IMR-90 (cell line): ENCODE results near the gene KCNH6. TPM values are rescaled to one million over a fixed set of nuclear protein-coding genes. Genes with fewer than 3 reads are reported as not detected.

Source experiments
- ATAC-seq: fragments of 200-7000 bp; cut with Tn5 transposase; 2 replicates; pipeline ENCODE4 v1.9.1; 2020; ENCODE audit warnings: low read depth, mild to moderate bottlenecking, moderate library complexity
- BruUV-seq: library from RNA; stranded (reverse); fragments of 400-500 nt; replicated peaks from 2 replicates; lab custom pipeline; 2021; lab: Mats Ljungman, UMichigan
- CTCF ChIA-PET: fragments of 300-600 bp; formaldehyde crosslinking; extraction: SDS; loops from one replicate; lab custom pipeline; 2021; ENCODE audit warnings: antibody characterized with exemption; lab: Yijun Ruan, JAX
- POLR2A ChIA-PET: fragments of 300-600 bp; sonication (Branson Sonifier 250); formaldehyde crosslinking; loops from one replicate; lab custom pipeline; 2022; ENCODE audit warnings: antibody characterized with exemption; ENCODE audit not compliant: unreplicated experiment; lab: Charles Lee
- DNase-seq: peaks from one replicate; pipeline ENCODE4 v3.0.0; 2013
- H2AFZ ChIP-seq: replicated peaks from 2 replicates; pipeline ENCODE3; 2013; ENCODE audit warnings: low read length, mild to moderate bottlenecking; ENCODE audit not compliant: poor library complexity
- H2AK5ac ChIP-seq: 2 replicates; pipeline ENCODE4 v1.6.1; 2013; ENCODE audit warnings: low read depth, low read length, inconsistent platforms
- H2AK9ac ChIP-seq: replicated peaks from 2 replicates; pipeline ENCODE3; 2013; ENCODE audit warnings: mild to moderate bottlenecking, low read depth, low read length, moderate library complexity; ENCODE audit not compliant: poor library complexity
- H2BK120ac ChIP-seq: 2 replicates; pipeline ENCODE4 v1.6.1; 2013; ENCODE audit warnings: low read depth, low read length, inconsistent platforms
- H2BK15ac ChIP-seq: 3 replicates; pipeline ENCODE4 v1.6.1; 2013; ENCODE audit warnings: low read depth, low read length, inconsistent platforms
- H2BK20ac ChIP-seq: 2 replicates; pipeline ENCODE4 v1.6.1; 2013; ENCODE audit warnings: low read depth, mild to moderate bottlenecking, inconsistent platforms, low read length, moderate library complexity
- H2BK5ac ChIP-seq: 2 replicates; pipeline ENCODE4 v1.6.1; 2013; ENCODE audit warnings: mild to moderate bottlenecking, low read depth, low read length, inconsistent platforms; ENCODE audit not compliant: poor library complexity, severe bottlenecking
- H3K14ac ChIP-seq: replicated peaks from 2 replicates; pipeline ENCODE4 v1.6.1; 2013; ENCODE audit warnings: low read depth, low read length, inconsistent platforms
- H3K18ac ChIP-seq: 2 replicates; pipeline ENCODE4 v1.6.1; 2013; ENCODE audit warnings: low read depth, low read length, control low read depth
- H3K23ac ChIP-seq: 2 replicates; pipeline ENCODE4 v1.6.1; 2013; ENCODE audit warnings: low read depth, low read length, inconsistent platforms
- H3K27ac ChIP-seq: 2 replicates; pipeline ENCODE4 v1.5.1; 2013; ENCODE audit warnings: mild to moderate bottlenecking, control low read depth, low read length; ENCODE audit not compliant: insufficient read depth
- H3K27me3 ChIP-seq: 2 replicates; pipeline ENCODE4 v1.6.1; 2013; ENCODE audit warnings: low read length; ENCODE audit not compliant: control insufficient read depth, insufficient read depth
- H3K36me3 ChIP-seq: 2 replicates; pipeline ENCODE4 v1.6.1; 2013; ENCODE audit warnings: low read length, mixed read lengths; ENCODE audit not compliant: control insufficient read depth, insufficient read depth
- H3K4ac ChIP-seq: 2 replicates; pipeline ENCODE4 v1.6.1; 2013; ENCODE audit warnings: low read depth, low read length, inconsistent platforms
- H3K4me1 ChIP-seq: 2 replicates; pipeline ENCODE4 v1.6.1; 2013; ENCODE audit warnings: low read length, mixed read lengths; ENCODE audit not compliant: control insufficient read depth, insufficient read depth
- H3K4me2 ChIP-seq: 2 replicates; pipeline ENCODE4 v1.6.1; 2013; ENCODE audit warnings: low read depth, mild to moderate bottlenecking, control low read depth, low read length, moderate library complexity
- H3K4me3 ChIP-seq: 2 replicates; pipeline ENCODE4 v1.5.1; 2013; ENCODE audit warnings: low read depth, mild to moderate bottlenecking, control low read depth, low read length, moderate library complexity; ENCODE audit not compliant: insufficient read depth
- H3K56ac ChIP-seq: 2 replicates; pipeline ENCODE4 v1.6.1; 2013; ENCODE audit warnings: low read length, inconsistent platforms; ENCODE audit not compliant: insufficient read depth; ENCODE audit errors: extremely low read depth
- H3K79me1 ChIP-seq, 2 experiments: 2 replicates each; pipeline ENCODE4 v1.6.1; 2013; ENCODE audit warnings: low read length in 2 of 2, inconsistent platforms in 1 of 2, low read depth in 1 of 2
- H3K9ac ChIP-seq: 2 replicates; pipeline ENCODE4 v1.6.1; 2013; ENCODE audit warnings: low read depth, low read length, control low read depth
- H3K9me1 ChIP-seq: 2 replicates; pipeline ENCODE4 v1.6.1; 2013; ENCODE audit warnings: low read length, inconsistent platforms; ENCODE audit not compliant: insufficient read depth
- H3K9me3 ChIP-seq: 2 replicates; pipeline ENCODE4 v1.6.1; 2013; ENCODE audit warnings: low read length; ENCODE audit not compliant: control insufficient read depth, insufficient read depth
- H4K20me1 ChIP-seq: 2 replicates; pipeline ENCODE4 v1.6.1; 2013; ENCODE audit warnings: low read length, inconsistent platforms; ENCODE audit not compliant: insufficient read depth
- H4K5ac ChIP-seq: 2 replicates; pipeline ENCODE4 v1.6.1; 2013; ENCODE audit warnings: mild to moderate bottlenecking, low read depth, low read length, control low read depth
- H4K8ac ChIP-seq, 2 experiments: 2 replicates each; pipeline ENCODE4 v1.6.1; 2013; ENCODE audit warnings: low read depth in 2 of 2, low read length in 2 of 2, control low read depth in 1 of 2, inconsistent platforms in 1 of 2
- H4K91ac ChIP-seq: 2 replicates; pipeline ENCODE4 v1.6.1; 2013; ENCODE audit warnings: low read depth, low read length, inconsistent platforms; ENCODE audit not compliant: insufficient read depth
- WGBS, 2 experiments: methylation state at CpG; one replicate each; pipeline versions ENCODE4 v1.1.5 to v1.1.7; 2013; ENCODE audit warnings: missing lambda C conversion rate in 2 of 2; ENCODE audit not compliant: insufficient read length in 1 of 2; ENCODE audit errors: extremely low coverage in 2 of 2; 5-methylcytosine and 5-hydroxymethylcytosine counted together
- dilution Hi-C: fragments of 300-500 bp; cut with HindIII; formaldehyde crosslinking; loops from one replicate; pipeline ENCODE4 v1.14.3; 2018; ENCODE audit warnings: low sequenced_read_pairs; ENCODE audit not compliant: unreplicated experiment
- in situ Hi-C: fragments of 300-500 bp; cut with MboI; formaldehyde crosslinking; loops from 3 replicates; pipeline ENCODE4 v1.14.3; 2019; ENCODE audit warnings: low sequenced_read_pairs, inconsistent platforms, mixed read lengths
- intact Hi-C: fragments of 100-400 bp; cut with micrococcal nuclease; formaldehyde crosslinking; loops from 2 replicates; pipeline ENCODE4 v1.10.0; 2022
- polyA plus RNA-seq, 3 experiments: library from polyadenylated mRNA; depleted of rRNA; stranded (reverse); fragments of >200 nt; gene quantifications; 2 replicates each; pipeline ENCODE4 v1.2.3, GENCODE V29; 2012; ENCODE audit warnings: low replicate concordance in 1 of 3
- total RNA-seq: library from RNA; depleted of rRNA; stranded (reverse); fragments of >200 nt; gene quantifications from 2 replicates; pipeline ENCODE4 v1.2.3, GENCODE V29; 2012
- TF ChIP-seq, protein P1 (sequence below): fragments of 150-350 bp; IDR thresholded peaks from 2 replicates; pipeline ENCODE4 v1.6.1; 2017; ENCODE audit warnings: mild to moderate bottlenecking, antibody characterized with exemption, low read length, low read depth

KCNH6 gene
- total and polyA plus RNA-seq, 2 of the 4 experiments (the other 2 are of a cell fraction) = 0.17 to 0.18 TPM

DNA sequence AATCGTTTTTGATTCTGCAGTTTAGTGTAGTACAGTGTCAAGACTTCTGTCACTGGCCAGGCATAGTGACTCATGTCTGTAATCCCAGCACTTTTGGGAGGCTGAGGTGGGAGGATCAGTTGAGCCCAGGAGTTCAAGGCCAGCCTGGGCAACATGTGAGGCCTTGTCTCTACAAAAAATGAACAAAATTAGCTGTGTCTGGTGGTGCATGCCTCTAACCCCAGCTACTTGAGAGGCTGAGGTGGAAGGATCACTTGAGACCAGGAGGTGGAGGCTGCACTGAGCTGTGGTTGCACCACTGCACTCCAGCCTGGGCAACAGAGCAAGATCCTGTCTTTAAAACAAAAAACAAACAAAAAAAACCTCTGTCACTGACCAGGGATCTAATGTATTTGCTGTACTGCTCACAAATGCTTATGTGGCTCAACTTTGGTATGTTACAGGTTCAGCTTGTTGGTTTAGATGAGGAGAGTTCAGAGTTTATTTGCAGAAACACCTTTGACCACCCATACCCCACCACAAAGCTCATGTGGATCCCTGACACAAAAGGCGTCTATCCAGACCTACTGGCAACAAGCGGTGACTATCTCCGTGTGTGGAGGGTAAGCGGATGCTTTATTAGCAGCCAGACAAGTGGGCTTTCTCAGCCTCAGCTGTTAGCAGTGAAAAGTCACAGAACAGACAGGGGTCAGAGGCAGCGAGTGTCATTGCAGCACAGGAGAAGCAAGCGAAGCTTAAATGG lies 55.0 kb downstream of the KCNH6 start:
- in situ Hi-C loops = no loop called here
- Histone ChIP-seq H3K9me3 (no peaks in the 10 kb centered on the region), H3K4ac (no peak overlapping the region), H3K27me3 (no peaks in the 10 kb centered on the region), H3K14ac (no peak overlapping the region), H4K5ac (no peak overlapping the region), H3K23ac (no peak overlapping the region), H3K27ac (no peak overlapping the region), H3K9me1 (peaks cover 13% of the 10 kb centered on the region; the same call in 1 of the 2 replicates), H2BK15ac (no peak overlapping the region), H4K91ac (no peak overlapping the region), H2AK5ac (no peak overlapping the region), H3K4me1 (no peaks in the 10 kb centered on the region), H3K36me3 (peaks cover 26% of the 10 kb centered on the region), H2BK20ac (no peak overlapping the region), H4K20me1 (peaks cover 50% of the 10 kb centered on the region), H2AFZ (no peak overlapping the region), H3K79me1 (peaks cover 59 to 82% of the 10 kb centered on the region in 2 experiments), H2AK9ac (no peak overlapping the region), H3K18ac (no peak overlapping the region), H4K8ac (no peak overlapping the region), H2BK120ac (no peak overlapping the region), H3K9ac (no peak overlapping the region), H3K4me2 (no peak overlapping the region), H3K56ac (no peak overlapping the region), H2BK5ac (no peak overlapping the region), H3K4me3 (no peak overlapping the region)
- BruUV-seq = no TSS peak
- POLR2A ChIA-PET = no interaction called here
- 96% methylated on average over 4 of the region's 7 CpGs; no CpG with 5 or more reads in 1 of the 2 experiments for WGBS, 2 experiments
- intact Hi-C loops = no loop called here
- CTCF ChIA-PET = no interaction called here
- DNase-seq = no peak
- ATAC-seq = no peak
- dilution Hi-C loops = no loop called here
- TF ChIP-seq, protein P1, sequence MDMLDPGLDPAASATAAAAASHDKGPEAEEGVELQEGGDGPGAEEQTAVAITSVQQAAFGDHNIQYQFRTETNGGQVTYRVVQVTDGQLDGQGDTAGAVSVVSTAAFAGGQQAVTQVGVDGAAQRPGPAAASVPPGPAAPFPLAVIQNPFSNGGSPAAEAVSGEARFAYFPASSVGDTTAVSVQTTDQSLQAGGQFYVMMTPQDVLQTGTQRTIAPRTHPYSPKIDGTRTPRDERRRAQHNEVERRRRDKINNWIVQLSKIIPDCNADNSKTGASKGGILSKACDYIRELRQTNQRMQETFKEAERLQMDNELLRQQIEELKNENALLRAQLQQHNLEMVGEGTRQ = no peak
